Neural cell (in vitro differentiated cells): ENCODE results near the gene STX1B. TPM values are rescaled to one million over a fixed set of nuclear protein-coding genes. Genes with fewer than 3 reads are reported as not detected.

Experiments
- polyA plus RNA-seq: library from polyadenylated mRNA; depleted of rRNA; stranded (reverse); fragments of >200 nt; gene quantifications from 2 replicates; pipeline ENCODE4 v1.2.3, GENCODE V29; 2014
- small RNA-seq, 3 experiments: library from RNA; depleted of rRNA; stranded (forward); fragments of <200 nt; gene quantifications; one replicate each; pipeline ENCODE3, GENCODE V24; 2012

The STX1B gene
- polyA plus RNA-seq, 1 donor from 2014 or later: 4.5 TPM

Small RNA genes lying within 50 kb of the gene (small RNA-seq; reads per million reads assigned to genes)
- 0 reads per million in 3 experiments for gene AC135048.1

Other genes starting within 250 kb of the STX1B start
- gene CFAP119, start 248.6 kb downstream of the STX1B start, polyA plus RNA-seq: 17.0 and 23.3 TPM in 2 replicates
- gene RNF40, start 248.3 kb downstream of the STX1B start, polyA plus RNA-seq: 85.2 and 94.4 TPM in 2 replicates
- gene ZNF629, start 223.4 kb downstream of the STX1B start, polyA plus RNA-seq: 10.4 and 14.1 TPM in 2 replicates
- 39.2 and 44.9 TPM in 2 replicates for gene BCL7C, start 116.6 kb downstream of the STX1B start, polyA plus RNA-seq
- gene CTF1, start 114.0 kb downstream of the STX1B start, polyA plus RNA-seq: not detected in 2 replicates
- gene FBXL19, start 87.1 kb downstream of the STX1B start, polyA plus RNA-seq: 99.6 and 124 TPM in 2 replicates
- gene ORAI3, start 61.6 kb downstream of the STX1B start, polyA plus RNA-seq: 5.7 and 7.3 TPM in 2 replicates
- 1.4 and 3.3 TPM in 2 replicates for gene SETD1A, start 52.9 kb downstream of the STX1B start, polyA plus RNA-seq
- gene HSD3B7, start 25.4 kb downstream of the STX1B start, polyA plus RNA-seq: 1.5 and 3.4 TPM in 2 replicates
- 32.2 and 38.3 TPM in 2 replicates for gene STX4, start 22.9 kb upstream of the STX1B start, polyA plus RNA-seq
- 17.8 and 21.3 TPM in 2 replicates for gene ZNF668, start 63.6 kb upstream of the STX1B start, polyA plus RNA-seq
- 6.7 and 8.5 TPM in 2 replicates for gene ZNF646, start 63.8 kb upstream of the STX1B start, polyA plus RNA-seq
- 9.3 and 13.6 TPM in 2 replicates for gene PRSS53, start 78.3 kb upstream of the STX1B start, polyA plus RNA-seq
- gene VKORC1, start 84.2 kb upstream of the STX1B start, polyA plus RNA-seq: 103 and 105 TPM in 2 replicates
- 21.3 and 26.8 TPM in 2 replicates for gene BCKDK, start 97.7 kb upstream of the STX1B start, polyA plus RNA-seq
- gene KAT8, start 107.0 kb upstream of the STX1B start, polyA plus RNA-seq: 98.0 and 132 TPM in 2 replicates
- not detected in 2 replicates for gene PRSS8, start 125.1 kb upstream of the STX1B start, polyA plus RNA-seq
- gene PRSS36, start 139.4 kb upstream of the STX1B start, polyA plus RNA-seq: 1.5 and 2.0 TPM in 2 replicates
- gene FUS, start 169.5 kb upstream of the STX1B start, polyA plus RNA-seq: 53.9 and 54.3 TPM in 2 replicates
- not detected in 2 replicates for gene PYCARD, start 192.1 kb upstream of the STX1B start, polyA plus RNA-seq
- gene TRIM72, start 203.5 kb upstream of the STX1B start, polyA plus RNA-seq: 0.05 TPM in 1 of 2 replicates, not detected in the other
- gene PYDC1, start 206.5 kb upstream of the STX1B start, polyA plus RNA-seq: not detected in 2 replicates
- gene ITGAM, start 249.3 kb upstream of the STX1B start, polyA plus RNA-seq: not detected in 2 replicates